NCI-H2171 (cell line): Measurements from ENCODE around the gene XRCC5.
"Not testable (repeated sequence)": the region's sequence is repeated elsewhere in the genome, so short reads cannot be mapped to it uniquely, and the experiment has no call there.

Source experiments
- DNase-seq: peaks from one replicate; lab custom pipeline; 2025; lab: John Stamatoyannopoulos, UW

The XRCC5 gene

DNA sequence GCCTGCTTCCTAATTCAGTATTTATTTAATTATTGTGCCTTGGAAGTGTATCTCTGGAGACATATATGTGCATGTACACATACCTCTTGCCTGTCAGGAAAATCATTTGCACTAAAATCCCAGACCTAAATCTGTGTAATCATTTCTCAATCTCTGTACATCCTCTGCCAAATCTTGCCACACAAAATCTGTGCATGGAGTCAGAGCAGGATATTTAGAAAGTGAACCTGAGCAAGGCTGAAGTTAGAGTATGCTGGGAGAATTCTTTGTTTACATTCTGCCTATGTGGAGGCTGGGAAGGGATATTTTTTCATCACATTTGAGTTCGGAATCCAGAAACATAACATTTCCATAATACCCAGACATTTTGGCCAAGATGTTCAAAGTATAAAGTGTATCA lies 9.3 kb downstream of the XRCC5 start:
- no peak for DNase-seq

DNA sequence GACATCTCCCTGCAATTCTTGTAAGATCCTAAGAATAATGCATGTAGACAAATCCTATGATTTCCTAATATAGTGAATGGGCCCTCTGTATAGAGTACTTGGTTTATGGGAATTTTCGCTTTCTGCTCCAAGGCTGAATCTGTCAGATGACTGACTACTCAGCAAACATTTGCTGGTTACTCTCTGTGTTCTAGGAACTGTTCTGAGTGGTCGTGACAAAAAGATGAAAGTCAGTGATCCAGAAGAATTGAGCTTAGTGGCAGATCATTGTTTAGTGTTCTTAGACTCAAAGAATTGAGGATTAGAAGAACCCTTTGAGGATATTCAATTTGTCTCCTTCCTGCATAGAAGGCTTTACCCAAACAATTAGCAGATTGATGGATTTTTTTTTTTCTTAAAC lies 10.0 kb downstream of the XRCC5 start:
- DNase-seq, result no peak

DNA sequence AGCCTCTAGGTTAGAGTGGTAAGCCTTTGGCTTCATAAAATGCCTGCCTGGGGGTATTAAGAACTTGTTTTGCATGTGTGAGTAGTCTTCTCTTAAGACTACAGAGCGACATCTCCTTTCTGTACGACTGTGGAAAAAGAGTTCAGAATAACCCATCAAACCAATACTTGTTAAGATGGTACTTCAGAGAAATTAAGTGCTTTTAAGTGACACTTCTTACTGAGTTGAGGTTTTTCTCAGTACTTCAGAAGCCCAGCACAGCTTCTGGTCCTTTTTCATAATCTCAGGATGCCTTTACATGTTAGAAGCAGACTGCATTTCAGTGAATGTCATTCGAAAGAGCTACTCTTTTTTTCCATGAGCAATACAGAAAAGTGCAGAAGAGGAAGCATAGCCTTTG lies 10.8 kb downstream of the XRCC5 start:
- DNase-seq, result no peak

DNA sequence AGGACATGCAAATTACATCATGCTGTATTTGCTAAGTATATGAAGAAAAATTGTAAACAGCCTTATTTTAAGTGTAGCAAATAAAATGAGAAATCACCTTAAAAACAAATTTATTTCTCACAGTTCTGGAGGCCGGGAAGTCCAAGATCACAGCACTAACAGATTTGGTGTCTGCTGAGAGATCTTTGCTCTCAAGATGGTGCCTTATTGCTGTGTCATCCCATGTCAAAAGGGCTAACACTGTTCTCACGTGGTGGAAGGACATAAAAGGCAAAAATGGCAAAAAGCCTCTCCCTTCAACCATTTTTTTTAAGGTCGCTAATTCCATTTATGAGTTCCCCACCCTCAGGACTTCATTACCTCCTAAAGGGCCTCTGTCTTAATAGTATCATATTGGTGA lies 12.1 kb downstream of the XRCC5 start:
- no peak for DNase-seq

DNA sequence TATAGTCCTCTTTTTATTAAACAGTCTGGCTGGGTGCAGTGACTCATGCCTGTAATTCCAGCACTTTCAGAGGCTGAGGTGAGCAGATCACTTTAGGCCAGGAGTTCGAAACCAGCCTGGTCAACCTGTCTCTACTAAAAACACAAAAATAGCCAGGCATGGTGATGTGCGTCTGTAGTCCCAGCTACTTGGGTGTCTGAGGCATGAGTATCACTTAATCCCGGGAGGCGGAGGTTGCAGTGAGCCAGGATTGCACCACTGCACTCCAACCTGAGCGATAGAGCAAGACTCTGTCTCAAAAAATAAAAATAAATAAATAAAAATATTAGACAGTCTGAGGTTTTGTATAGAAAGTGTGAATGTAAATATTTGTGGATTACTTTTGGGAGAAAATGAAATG lies 17.8 kb downstream of the XRCC5 start:
- no peak for DNase-seq

DNA sequence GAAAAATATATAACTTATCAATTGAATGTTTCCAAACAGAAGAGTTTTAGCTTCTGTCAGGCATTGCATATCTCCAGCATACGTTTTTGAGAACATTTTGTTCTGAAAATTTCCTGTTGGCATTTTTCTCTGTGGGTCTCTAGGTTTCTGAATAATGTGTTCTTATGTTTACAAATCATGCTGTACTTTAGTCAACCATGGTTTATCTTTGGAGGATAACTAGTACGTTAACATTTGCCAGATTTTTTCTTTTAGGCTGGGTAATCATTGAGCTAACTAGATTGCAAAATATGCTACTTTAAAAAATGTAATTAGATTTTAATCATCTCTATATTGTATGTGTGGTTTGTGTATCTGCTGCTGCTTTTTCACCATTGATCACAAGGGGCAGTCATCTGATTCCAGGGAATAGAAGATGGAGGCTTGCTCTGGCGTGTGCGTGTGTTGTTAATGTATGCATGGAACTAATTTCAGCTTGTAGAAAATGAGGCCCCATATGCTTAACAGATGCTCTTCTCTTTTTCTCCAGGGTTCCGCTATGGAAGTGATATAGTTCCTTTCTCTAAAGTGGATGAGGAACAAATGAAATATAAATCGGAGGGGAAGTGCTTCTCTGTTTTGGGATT lies 21.3 kb downstream of the XRCC5 start:
- no peak for DNase-seq

DNA sequence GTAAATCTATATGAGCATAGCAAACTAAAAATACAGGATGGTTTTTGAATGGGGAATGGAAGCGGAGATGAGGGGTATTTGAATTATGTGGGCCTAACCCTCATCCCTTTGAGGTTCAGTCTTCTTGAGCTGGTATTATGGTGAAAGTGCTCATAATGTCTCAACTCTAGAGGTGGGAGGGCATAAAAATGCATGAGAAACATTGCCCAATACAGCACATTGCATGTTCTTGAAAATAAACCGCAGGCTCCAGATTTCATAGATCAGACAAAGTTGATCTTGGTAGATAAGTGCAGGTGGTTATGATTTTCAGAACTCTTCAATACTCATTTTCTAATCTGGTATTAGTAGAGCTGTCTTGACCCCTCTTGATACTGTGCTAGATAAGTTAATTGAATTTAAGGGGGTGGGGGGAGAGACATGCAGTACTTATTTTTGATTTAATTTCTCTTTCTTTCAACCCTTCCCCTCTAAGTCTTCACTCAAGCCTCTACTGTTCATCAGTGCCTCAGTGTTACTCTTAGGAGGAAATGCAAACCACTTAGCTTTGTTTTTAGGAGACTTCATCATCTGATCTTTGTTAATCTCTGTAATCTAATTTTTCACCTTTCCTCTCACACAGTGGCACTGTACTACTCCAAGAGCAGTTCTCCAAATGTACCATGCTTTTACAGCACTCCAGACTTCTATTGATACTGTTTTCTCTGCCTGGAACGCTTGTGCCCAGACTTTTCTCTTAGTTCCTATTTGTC lies 22.2 kb downstream of the XRCC5 start:
- DNase-seq, result no peak

DNA sequence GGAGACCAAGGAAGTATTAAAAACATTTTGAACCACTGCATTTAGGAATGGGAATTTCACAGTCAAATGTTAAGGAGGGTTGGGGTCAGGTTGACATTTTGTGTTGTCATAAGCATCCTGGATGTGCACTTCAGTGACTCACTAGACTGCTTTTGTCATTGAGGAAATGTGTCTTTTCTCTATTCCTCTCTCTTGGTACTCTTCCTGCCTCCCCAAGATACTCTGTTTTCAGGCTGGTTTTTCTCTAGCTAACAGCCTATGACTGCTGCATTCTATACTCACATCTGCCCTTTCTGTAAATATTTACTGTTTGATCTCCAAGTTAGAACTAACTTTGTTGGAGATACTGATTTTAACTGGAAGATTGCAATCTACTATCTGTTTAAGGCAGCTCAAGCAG lies 23.4 kb downstream of the XRCC5 start:
- DNase-seq, result no peak

DNA sequence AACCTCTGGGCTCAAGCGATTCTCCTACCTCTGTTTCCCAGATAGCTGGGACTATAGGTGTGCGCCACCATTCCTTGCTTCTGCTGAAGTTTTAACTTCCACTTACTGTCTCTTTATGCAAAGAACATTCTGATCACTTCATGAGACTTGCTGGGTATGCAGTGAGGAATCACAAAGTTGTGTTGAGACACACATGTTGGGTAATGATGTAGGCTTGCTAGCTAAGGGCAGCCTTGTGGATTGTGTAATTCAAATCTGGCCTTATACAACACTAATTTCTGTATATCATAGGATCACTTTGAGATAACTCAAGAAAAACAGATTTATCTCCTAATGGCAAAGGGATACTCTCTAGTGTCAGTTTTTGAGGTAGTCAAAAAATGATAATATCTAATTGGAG lies 24.2 kb downstream of the XRCC5 start:
- DNase-seq, result no peak

DNA sequence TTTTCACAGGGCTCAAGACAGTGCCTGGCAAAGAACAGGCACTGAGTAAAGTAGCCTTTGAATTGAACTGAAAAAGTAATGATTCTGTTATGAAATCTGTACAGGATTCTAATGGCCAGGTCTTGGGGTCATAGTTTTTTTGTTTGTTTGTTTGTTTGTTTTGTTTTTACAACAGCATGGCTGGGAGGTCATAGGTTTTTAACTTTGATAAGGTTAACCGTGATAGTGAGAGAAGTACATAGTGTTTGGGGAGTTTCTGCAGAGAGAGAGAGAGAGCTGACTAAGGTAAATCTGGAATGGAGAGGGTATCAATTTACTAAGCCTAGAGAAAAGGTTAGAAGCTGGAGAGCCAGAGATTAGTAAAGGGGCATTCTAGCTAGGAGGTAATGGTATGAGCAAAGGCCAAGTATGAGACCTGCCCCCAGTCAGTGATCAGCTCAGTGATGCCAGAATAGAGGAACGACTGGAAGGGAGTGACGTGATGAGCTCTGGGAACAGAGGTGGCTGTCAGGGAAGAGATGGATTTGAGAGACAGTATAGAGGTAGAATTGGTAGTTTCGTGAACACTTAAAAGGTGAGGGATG lies 25.9 kb downstream of the XRCC5 start:
- DNase-seq, result no peak

DNA sequence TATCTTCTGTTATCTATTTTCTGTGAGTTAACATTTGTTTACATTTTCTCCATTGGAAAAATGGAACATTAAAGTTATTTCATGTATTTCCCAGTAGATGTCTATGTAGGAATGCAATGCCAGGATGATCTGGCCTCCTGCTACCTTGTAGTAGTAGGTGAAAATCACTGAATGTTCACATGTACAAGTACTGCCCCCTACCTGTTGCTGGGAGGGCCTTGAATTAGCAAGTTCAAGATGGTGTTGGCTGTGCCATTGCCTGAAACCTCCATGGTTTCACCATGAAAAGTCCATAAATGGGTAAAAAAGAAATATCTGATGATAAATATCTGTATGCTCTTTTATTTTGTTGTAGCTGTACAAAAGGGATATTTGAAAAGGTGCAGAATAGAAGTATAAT lies 30.7 kb downstream of the XRCC5 start:
- no peak for DNase-seq

DNA sequence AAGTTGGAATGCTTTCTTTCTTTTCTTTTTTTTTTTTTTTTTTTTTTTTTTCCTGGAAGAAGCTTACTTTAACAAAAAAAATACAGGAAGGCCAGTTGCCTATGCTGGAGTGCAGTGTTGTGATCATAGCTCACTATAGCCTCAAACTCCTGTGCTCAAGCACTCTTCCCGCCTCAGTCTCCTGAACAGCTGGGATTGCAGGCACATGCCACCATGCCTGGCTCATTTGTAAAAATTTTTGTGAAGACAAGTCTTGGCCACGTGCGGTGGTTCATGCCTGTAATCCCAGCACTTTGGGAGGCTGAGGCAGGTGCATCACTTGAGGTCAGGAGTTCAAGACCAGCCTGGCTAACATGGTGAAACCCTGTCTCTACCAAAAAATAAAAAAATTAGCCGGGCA lies 32.4 kb downstream of the XRCC5 start:
- not testable (repeated sequence) for DNase-seq

DNA sequence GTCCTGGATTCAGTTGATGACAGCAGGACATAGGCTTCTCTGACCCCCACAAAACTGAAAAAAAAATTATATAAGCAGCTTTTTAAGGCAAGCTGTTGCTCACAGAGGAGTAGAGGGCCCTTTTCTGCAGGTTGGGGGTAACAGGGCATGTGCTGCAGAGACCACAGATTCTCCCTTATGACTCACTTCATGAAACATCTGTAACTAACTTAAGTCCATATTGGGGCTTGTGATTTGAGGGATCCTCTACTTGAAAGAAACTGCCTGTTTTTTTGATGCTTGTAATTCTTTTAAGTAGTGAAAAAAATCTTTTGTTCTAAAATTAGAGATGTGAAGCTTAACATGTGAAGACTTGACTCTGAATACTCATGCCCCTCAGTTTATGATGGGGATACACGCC lies 33.4 kb downstream of the XRCC5 start:
- DNase-seq, result no peak

DNA sequence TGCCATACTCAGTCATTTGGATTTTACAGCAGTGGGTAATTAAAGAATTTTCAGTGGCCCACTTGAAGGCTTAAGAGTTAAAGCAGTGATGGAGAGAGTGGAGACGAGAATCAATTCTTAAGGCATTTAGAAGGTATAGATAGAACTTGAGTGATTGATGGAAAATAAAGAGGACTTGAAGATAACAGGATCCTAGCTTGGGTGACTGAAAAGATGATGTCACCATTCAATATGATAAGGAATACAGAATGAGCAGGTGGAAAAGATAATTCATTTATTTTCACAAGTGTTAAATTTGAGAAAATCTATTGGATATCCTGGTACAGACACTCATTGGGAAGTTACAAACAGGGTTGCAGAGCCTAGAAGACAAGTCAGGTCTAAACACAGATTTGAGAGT lies 35.2 kb downstream of the XRCC5 start:
- DNase-seq, result no peak

DNA sequence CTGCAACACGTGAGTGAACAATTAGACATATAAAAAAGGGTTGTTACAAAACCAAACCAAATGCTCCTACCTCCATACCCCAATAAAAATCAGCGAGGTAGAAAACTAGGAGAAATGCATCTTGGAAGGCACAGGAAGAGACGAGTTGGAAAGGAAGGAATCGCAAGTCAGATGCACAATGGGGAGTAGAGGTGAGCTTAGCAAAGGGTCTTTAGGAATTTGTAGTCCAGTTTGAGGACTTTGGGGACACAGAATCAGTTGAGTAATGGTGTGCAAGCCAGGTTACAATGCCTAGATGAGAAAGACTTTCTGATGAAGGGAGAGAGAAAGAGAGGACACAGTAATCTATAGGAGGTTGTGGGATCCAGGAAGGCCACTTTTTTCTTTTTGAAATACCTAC lies 35.7 kb downstream of the XRCC5 start:
- no peak for DNase-seq

DNA sequence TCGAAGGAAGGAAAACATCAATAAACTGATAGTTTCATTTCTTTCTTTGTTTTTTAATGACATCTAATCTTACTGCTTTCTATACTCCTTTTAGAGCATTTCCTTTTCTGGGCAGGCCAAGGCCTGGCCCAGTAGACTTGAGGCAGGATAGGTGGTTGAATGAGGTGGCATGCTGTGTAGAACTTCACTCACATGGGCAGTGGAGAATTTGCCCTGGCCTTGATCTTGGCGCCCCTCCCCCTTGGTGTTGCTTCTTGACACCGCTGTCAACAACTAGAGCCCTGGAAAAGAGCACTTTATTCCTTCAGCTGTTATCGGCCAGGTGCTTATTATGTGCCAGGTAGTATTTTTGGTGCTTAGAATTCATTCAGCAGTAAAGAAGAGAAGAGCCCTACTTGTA lies 37.4 kb downstream of the XRCC5 start:
- DNase-seq, result no peak

DNA sequence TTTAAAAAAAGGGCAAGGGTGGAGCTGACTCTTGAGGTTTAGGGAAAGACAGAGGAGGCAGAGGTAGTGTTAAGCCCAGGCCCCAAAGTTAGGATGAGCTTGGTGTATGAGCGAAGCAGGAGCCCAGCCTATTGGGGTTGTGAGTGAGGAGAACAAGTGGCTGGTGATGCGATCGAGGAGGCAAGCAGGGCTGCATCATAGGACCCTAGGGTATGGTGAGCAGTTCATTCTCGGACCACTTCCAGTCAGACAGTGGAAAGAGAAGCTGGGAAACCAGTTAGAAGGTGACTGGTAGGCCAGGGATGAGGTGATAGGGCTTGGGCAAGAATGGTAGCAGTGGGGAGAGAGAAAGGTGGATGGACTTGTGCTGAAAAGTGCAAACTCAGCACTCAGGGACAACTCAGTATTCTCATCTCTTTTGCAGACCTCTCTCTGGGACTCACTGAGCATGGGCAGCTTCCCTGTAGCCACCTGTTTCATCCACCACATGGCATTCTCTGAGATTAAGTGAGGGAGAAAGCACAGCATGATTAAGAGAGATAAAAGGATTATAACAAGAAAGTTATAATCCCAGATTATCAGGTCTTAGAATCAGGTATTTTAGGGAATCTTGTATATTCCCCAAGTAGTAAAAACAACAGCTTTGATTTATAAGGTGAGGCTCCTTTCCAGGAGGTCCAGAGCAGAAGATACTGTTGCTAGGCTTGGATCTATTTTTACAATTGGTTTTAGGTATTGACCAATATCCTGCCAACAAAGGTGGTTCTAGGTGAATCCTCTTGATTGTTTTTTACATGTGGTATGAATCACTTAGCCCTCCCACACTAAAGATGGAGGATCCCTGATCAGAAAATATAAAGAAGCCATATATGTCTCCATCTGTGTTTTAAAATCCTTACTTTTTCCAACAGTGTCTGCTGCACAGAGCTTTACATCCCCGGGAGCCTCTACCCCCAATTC lies 38.3 kb downstream of the XRCC5 start:
- no peak for DNase-seq

DNA sequence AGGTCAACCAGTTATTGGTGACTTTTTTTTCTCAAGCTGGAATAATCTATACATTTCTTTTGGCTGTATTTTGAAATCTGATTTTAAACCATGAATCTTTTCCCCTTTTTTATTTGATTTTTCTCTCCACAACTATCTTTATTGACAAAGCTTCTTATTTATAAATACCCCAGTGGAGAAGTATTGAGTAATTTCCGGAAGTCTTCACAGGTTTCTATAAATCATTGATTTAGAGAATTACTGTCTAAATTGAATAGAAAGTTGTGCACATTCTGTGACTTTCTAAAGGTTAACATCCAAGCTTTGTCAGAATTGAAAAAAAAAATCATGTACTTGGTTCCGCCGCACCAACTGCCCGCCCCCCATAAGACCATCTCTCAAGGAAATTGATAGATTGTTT lies 39.8 kb downstream of the XRCC5 start:
- DNase-seq, result no peak

DNA sequence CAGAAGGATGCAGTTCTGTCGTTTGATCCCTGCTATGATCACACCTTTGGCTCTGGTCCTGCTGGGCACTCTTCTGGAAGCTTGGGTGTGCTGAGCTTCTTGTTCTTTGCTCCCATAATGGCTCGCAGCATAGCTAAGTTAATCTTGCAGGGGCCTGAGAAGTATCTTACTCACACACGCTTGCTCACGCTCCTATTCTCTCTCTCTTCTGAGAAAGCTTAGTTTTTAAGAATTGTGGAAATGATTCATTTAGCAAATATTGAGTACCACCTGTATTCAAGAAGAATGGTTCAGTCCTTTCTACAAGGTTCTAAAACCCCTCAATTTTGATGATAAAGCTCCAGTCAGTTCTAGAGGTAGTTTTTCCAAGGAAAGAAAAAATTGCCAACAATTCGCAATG lies 40.6 kb downstream of the XRCC5 start:
- DNase-seq, result no peak

DNA sequence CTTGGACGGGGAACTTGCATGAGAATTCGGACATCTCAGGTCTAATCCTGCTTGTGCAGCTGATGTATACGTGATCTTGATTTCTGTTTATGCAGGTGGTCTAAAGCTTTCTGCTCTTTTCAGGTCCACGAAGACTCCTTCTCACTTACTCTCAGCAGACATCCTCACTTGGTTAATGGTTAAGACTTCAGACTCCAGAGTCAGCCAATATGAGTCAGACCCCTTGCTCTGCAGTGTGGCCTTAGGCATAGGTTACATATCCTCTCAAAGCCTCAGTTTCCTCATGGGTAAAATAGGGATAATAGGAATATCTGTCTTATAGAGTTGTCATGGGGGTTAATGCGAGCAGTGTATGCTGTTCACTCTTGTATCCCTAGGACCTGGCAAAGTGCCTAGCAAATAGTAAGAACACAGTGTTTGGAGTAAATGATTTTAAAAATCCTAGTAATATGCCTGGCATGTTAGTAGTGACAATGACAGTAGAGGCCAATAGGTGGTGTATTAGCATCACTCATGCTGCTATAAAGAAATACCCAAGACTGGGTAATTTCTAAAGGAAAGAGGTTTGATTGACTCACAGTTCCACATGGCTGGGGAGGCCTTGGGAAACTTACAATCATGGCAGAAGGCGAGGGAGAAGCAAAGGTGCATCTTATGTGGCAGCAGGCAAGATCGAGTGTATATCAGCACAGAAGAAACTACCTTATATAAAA lies 42.3 kb downstream of the XRCC5 start:
- no peak for DNase-seq

DNA sequence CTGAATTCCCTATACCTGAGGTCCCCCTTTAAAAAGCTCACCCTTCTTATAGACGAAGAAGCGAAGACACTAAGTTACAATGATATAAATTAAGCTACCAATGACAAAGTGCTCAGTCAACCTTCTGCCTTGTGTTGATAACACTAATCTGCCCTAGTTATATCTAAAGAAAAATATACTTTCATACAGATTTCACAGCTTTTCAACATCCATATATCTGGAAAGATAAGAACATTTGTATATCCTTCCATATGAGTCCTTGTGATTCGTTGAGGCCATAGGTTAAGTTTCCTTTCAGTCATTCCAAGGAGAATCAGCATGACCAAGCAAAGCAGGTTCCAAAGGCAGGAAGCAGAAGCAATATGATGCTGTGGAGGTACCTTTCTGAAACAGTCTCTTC lies 46.8 kb downstream of the XRCC5 start:
- no peak for DNase-seq

DNA sequence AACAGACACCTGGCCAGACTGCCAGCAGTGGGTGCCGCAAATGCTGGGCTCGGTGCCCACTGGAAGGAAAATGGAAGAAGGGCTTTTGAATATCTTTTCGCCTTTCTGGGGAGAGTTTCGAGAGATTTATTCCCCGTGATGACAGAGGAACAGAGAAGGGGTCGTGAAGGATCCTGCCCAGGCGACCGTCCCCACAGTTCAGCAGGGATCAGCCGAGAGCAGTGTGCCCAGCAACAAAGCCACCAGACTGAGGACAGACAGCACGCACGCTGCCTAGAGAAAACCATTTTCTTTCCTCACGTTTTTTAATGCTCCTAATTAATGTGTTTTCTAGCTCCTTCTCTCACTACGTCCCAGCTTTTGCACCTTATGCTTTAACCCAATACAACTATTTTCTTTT lies 47.7 kb downstream of the XRCC5 start:
- no peak for DNase-seq
